Omental fat pad (tissue), 4 donors: Measurements from ENCODE around the gene TDRD15. TPM values are rescaled to one million over a fixed set of nuclear protein-coding genes. Genes with fewer than 3 reads are reported as not detected.
"Not testable (repeated sequence)": the region's sequence is repeated elsewhere in the genome, so short reads cannot be mapped to it uniquely, and the experiment has no call there.

Experiments used
- ATAC-seq: fragments of 150-250 bp; one replicate; pipeline ENCODE4 v1.9.1; 2016; ENCODE audit warnings: mild to moderate bottlenecking, moderate library complexity; ENCODE audit not compliant: low FRiP score
- DNase-seq: peaks from one replicate; pipeline ENCODE4 v3.0.0-alpha.2; 2019; ENCODE audit warnings: low spot score
- CTCF ChIP-seq, 3 donors: fragments of 450-650 bp; IDR thresholded peaks; one replicate each; pipeline ENCODE4 v1.5.1; 2016 to 2017; ENCODE audit warnings: antibody characterized with exemption in 3 of 3, mild to moderate bottlenecking in 3 of 3, moderate library complexity in 2 of 3
- total RNA-seq, 4 donors: library from RNA; depleted of rRNA; stranded (reverse); fragments of >200 nt; gene quantifications; one replicate each; pipeline ENCODE4 v1.1.0, GENCODE V29; 2016

Gene TDRD15
- total RNA-seq, 4 donors from 2014 or later, result 0.84 TPM; not detected in 3

- DNase-seq, result no peak
- no peak for TF ChIP-seq CTCF (IDR thresholded peaks at IDR 0.05)
- no peak for ATAC-seq
Measured at GRCh38 chr2:21142149-21142548, 18.4 kb downstream of the TDRD15 start.

- no peak for TF ChIP-seq CTCF (IDR thresholded peaks at IDR 0.05)
- DNase-seq (no peak), ATAC-seq (no peak)
Measured at GRCh38 chr2:21146638-21147037, 22.9 kb downstream of the TDRD15 start.

GRCh38 chr2:21148718-21149117 is 24.9 kb downstream of the TDRD15 start:
- TF ChIP-seq CTCF (IDR thresholded peaks at IDR 0.05), result no peak
- ATAC-seq (no peak), DNase-seq (no peak)

DNA sequence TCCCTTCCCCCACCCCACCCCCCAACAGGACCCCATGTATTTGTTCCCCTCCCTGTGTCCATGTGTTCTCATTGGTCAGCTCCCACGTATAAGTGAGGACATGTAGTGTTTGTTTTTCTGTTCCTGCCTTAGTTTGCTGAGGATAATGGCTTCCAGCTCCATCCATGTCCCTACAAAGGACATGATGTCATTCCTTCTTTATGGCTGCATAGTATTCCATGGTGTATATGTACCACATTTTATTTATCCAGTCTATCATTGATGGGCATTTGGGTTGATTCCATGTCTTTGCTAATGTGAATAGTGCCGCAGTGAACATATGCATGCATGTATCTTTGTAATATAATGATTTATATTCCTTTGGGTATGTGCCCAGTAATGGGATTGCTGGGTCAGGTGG is 27.5 kb downstream of the TDRD15 start:
- not testable (repeated sequence) for ATAC-seq

GRCh38 chr2:21155365-21156136 is 31.8 kb downstream of the TDRD15 start:
- TF ChIP-seq CTCF (IDR thresholded peaks at IDR 0.05), result no peak
- ATAC-seq (no peak), DNase-seq (no peak)

More for the DNA sequence above, 27.5 kb downstream of the TDRD15 start:
- not testable (repeated sequence) for DNase-seq

DNA sequence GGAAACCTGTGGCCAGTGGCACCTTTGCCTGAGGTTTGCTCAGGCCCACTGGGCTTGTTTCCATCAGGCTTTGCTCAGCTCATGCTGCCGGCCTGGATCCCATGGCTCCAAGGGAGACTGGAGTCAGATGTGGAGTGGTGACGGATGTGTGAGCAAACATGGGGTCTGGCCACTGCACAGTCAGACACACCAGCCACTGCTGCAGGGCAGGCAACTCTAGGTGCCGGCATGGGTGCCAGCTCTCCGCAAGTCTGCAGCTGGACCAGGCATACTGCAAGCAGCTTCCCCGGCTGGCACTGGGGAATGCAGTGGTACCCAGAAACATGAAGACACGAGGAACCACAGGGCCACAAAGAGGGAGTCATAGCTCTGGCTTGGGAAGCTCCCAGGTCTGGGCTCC is 37.4 kb downstream of the TDRD15 start:
- TF ChIP-seq CTCF (IDR thresholded peaks at IDR 0.05), result no peak
- DNase-seq (no peak), ATAC-seq (no peak)

GRCh38 chr2:21161832-21162614 is 38.3 kb downstream of the TDRD15 start:
- TF ChIP-seq CTCF (IDR thresholded peaks at IDR 0.05), result no peak
- DNase-seq, result no peak
- no peak for ATAC-seq
